HepG2 (cell line): Measurements from ENCODE around the gene ZNF500. TPM values are rescaled to one million over a fixed set of nuclear protein-coding genes. Genes with fewer than 3 reads are reported as not detected.

Experiments
- ATAC-seq: fragments of 200-7000 bp; cut with Tn5 transposase; 3 replicates; pipeline ENCODE4 v1.9.1; 2020; ENCODE audit warnings: mild to moderate bottlenecking, moderate library complexity
- BruUV-seq: library from RNA; stranded (reverse); fragments of 400-500 nt; replicated peaks from 2 replicates; lab custom pipeline; 2021; lab: Mats Ljungman, UMichigan
- CTCF ChIA-PET: fragments of 300-600 bp; formaldehyde crosslinking; extraction: SDS; loops from one replicate; lab custom pipeline; 2021; ENCODE audit warnings: low total read pairs, inconsistent platforms, low intra/inter-chr PET ratio; lab: Yijun Ruan, JAX
- POLR2A ChIA-PET: fragments of 350-600 bp; sonication (Branson Sonifier 250); formaldehyde crosslinking; loops from one replicate; lab custom pipeline; 2020; ENCODE audit warnings: antibody characterized with exemption, inconsistent platforms; lab: Yijun Ruan, JAX
- DNase-seq: peaks from one replicate; pipeline ENCODE4 v3.0.0-alpha.2; 2015; ENCODE audit warnings: low spot score
- FAIRE-seq: peaks from 3 replicates; lab custom pipeline; 2011; peaks lifted over from hg19 to GRCh38; lab: Jason Lieb, UNC
- H2AFZ ChIP-seq: one replicate; pipeline ENCODE4 v1.6.1; 2011; ENCODE audit warnings: low read length, inconsistent platforms
- H3K27ac ChIP-seq: fragments of 300-600 bp; 3 replicates; pipeline ENCODE4 v1.8.0; 2011; ENCODE audit warnings: mixed run types, mild to moderate bottlenecking, mixed read lengths, low read length, inconsistent platforms; ENCODE audit not compliant: insufficient read depth; ENCODE audit errors: extremely low read length
- H3K27me3 ChIP-seq, 2 experiments: fragments of 200-600 bp in 1 of 2; 2 replicates in 1 of 2; 3 replicates in 1 of 2; pipeline versions ENCODE4 v1.6.0 to v1.8.0; 2011; ENCODE audit warnings: low read length in 2 of 2, mild to moderate bottlenecking in 2 of 2, moderate library complexity in 2 of 2, inconsistent platforms in 1 of 2; ENCODE audit not compliant: insufficient read depth in 2 of 2, control insufficient read depth in 1 of 2
- H3K36me3 ChIP-seq, 2 experiments: fragments of 200-600 bp in 1 of 2; replicated peaks in 1 of 2; 2 replicates in 1 of 2; 3 replicates in 1 of 2; pipeline versions ENCODE4 v1.5.1 to v1.8.0; 2011; ENCODE audit warnings: low read length in 2 of 2, inconsistent platforms in 1 of 2; ENCODE audit not compliant: insufficient read depth in 2 of 2, control insufficient read depth in 1 of 2
- H3K4me1 ChIP-seq: 2 replicates; pipeline ENCODE4 v1.5.1; 2012; ENCODE audit warnings: low read length, inconsistent platforms; ENCODE audit not compliant: insufficient read depth
- H3K4me2 ChIP-seq: 2 replicates; pipeline ENCODE4 v1.6.0; 2011; ENCODE audit warnings: low read depth, low read length, inconsistent platforms
- H3K4me3 ChIP-seq, 3 experiments: fragments of 200-600 bp in 1 of 3; sonication (generic), shearing (Covaris generic) in 1 of 3; replicated peaks in 1 of 3; 2 replicates each; pipeline ENCODE4 v1.5.1; 2011 to 2016; ENCODE audit warnings: low read length in 3 of 3, inconsistent platforms in 2 of 3, low read depth in 2 of 3, mild to moderate bottlenecking in 2 of 3, control low read depth in 1 of 3, mixed read lengths in 1 of 3; ENCODE audit not compliant: insufficient read depth in 1 of 3
- H3K79me2 ChIP-seq: one replicate; pipeline ENCODE4 v1.6.1; 2011; ENCODE audit warnings: low read length, inconsistent platforms; ENCODE audit not compliant: insufficient read depth
- H3K9ac ChIP-seq: 2 replicates; pipeline ENCODE4 v1.6.0; 2011; ENCODE audit warnings: mild to moderate bottlenecking, low read depth, low read length, inconsistent platforms; ENCODE audit not compliant: insufficient read depth
- H3K9me3 ChIP-seq: 2 replicates; pipeline ENCODE4 v1.5.1; 2012; ENCODE audit warnings: mild to moderate bottlenecking, low read length
- H4K20me1 ChIP-seq: 2 replicates; pipeline ENCODE4 v1.6.0; 2011; ENCODE audit warnings: inconsistent platforms, mild to moderate bottlenecking, low read length, moderate library complexity; ENCODE audit not compliant: insufficient read depth
- AGO2 ChIP-seq: fragments of 200-400 bp; formaldehyde crosslinking; optimal IDR thresholded peaks from 2 replicates; pipeline ENCODE3; 2017; ENCODE audit warnings: mild to moderate bottlenecking, low read depth, low read length, moderate library complexity
- HMG20B ChIP-seq: conservative IDR thresholded peaks from 2 replicates; pipeline ENCODE4 v1.6.1; 2016; ENCODE audit warnings: missing genetic modification reagents, missing compliant biosample characterization
- PRMT3 ChIP-seq: sonication (generic); formaldehyde crosslinking; IDR thresholded peaks from 2 replicates; pipeline ENCODE4 v1.8.1; 2022; ENCODE audit warnings: low read depth, mild to moderate bottlenecking, moderate library complexity, missing genetic modification reagents, borderline replicate concordance
- RBFOX2 ChIP-seq: fragments of 200-400 bp; formaldehyde crosslinking; IDR thresholded peaks from 2 replicates; pipeline ENCODE4 v1.6.1; 2017; ENCODE audit warnings: low read depth, mild to moderate bottlenecking, low read length
- WIZ ChIP-seq: sonication (generic); formaldehyde crosslinking; IDR thresholded peaks from 2 replicates; pipeline ENCODE4 v1.5.1; 2020; ENCODE audit warnings: mild to moderate bottlenecking, missing genetic modification reagents
- WGBS: methylation state at CpG from one replicate; pipeline ENCODE4 v1.1.6; 2017; ENCODE audit warnings: low lambda C conversion rate; 5-methylcytosine and 5-hydroxymethylcytosine counted together
- in situ Hi-C: cut with HindIII; loops from 2 replicates; pipeline ENCODE4 v1.10.0; 2017; ENCODE audit warnings: low pct_unique_long_range_greater_than_20kb; ENCODE audit not compliant: extremely low pct_ligation_motif_present
- intact Hi-C: fragments of 100-400 bp; cut with micrococcal nuclease; formaldehyde crosslinking; loops from one replicate; pipeline ENCODE4 v1.10.0; 2022; ENCODE audit not compliant: unreplicated experiment
- polyA plus RNA-seq, 8 experiments: library from polyadenylated mRNA; depleted of rRNA in 3 of 8; stranded (reverse) in 7 of 8; unstranded in 1 of 8; fragments of >200 nt; fragmentation: Illumina TruSeq in 4 of 8; extraction: Trizol in 4 of 8; gene quantifications; 2 replicates each; pipeline versions ENCODE4 v1.2.1 to v1.2.3, GENCODE V29; 2011 to 2016; ENCODE audit warnings: low read depth in 4 of 8, missing spikeins in 1 of 8, mixed read lengths in 1 of 8; ENCODE audit not compliant: insufficient read depth in 1 of 8
- small RNA-seq, 3 experiments: library from RNA; depleted of rRNA; stranded (forward); fragments of <200 nt; gene quantifications; one replicate each; pipeline ENCODE3, GENCODE V24; 2012; ENCODE audit warnings: low read depth in 2 of 3, low replicate concordance in 1 of 3; ENCODE audit not compliant: insufficient read length in 3 of 3, insufficient read depth in 2 of 3
- total RNA-seq, 5 experiments: library from RNA; depleted of rRNA; stranded (reverse); fragments of >200 nt; fragmentation: Illumina TruSeq; extraction: Trizol; gene quantifications; 2 replicates each; pipeline ENCODE4 v1.2.3, GENCODE V29; 2016; ENCODE audit warnings: low read depth in 1 of 5

The ZNF500 gene
- total and polyA plus RNA-seq, 2 of the 13 experiments (the other 11 are each of a cell fraction or from before 2014, with no cell fraction given): 6.1 to 12.2 TPM

GRCh38 chr16:4699046-4699556, 67.9 kb downstream of the ZNF500 start (continued):
- no peak for TF ChIP-seq HMG20B (CRISPR knock-in tag)
- TF ChIP-seq PRMT3 (CRISPR knock-in tag): no peak

DNA sequence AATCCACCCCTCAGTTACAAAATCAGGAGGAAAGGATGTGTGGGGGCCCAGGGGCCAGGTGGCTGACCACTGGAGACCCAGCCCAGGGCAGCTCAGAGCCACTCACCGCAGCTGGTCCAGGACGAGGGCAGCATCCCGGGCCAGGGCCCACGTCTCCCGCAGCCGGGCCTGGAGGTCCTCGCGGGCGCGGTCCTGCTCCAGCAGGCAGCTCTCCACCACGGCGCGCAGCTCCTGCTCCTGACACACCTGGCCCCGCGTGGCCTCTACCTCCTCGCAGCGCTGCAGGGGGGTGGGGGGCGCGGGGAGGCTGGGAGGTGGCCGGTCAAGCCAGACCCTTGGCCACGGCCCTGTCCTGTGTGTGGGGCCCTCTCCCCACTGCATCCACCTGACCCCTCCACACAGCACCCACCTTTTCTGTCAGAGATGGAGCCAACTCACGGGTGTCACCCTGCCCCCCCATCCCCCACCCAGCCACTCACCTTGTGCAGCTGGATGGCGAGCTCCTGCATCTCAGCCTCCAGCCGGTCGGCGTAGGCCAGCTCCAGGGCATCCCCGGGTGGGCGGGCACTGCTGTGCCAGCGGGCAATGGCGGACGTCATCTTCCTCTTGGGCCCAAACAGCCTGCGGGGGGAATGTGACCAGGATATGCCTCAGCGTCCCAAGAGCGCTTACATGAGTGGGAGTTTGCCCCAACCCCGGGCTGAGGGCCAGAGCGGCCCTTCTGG, 68.5 kb downstream of the ZNF500 start:
- Histone ChIP-seq H3K4me3 (no peak overlapping the region), H3K27me3 (no peaks in the 10 kb centered on the region), H3K9ac (no peak overlapping the region), H3K4me2 (no peak overlapping the region), H3K36me3 (peaks cover 29 to 55% of the 10 kb centered on the region in 2 experiments)
- ChIA-PET POLR2A (interaction anchor here (1.4 kb wide), 1 partner anchor 70 kb away, joined by 3 read pairs; no protein-coding TSS in a partner anchor), CTCF (no interaction called here)
- FAIRE-seq (no peak), DNase-seq (no peak)
- TF ChIP-seq RBFOX2: peak; percentile 49; the same call in 1 of the 2 replicates
- peak; percentile 82 for TF ChIP-seq AGO2
- TF ChIP-seq WIZ (CRISPR knock-in tag): no peak
- TF ChIP-seq, all 625 proteins: peak for 2
- in situ Hi-C loops (no loop called here), intact Hi-C loops (no loop called here)
- BruUV-seq: no TSS peak
- peaks cover 42% of the 10 kb centered on the region for H3K4me1 ChIP-seq
- H3K9me3 ChIP-seq: no peaks in the 10 kb centered on the region
- ATAC-seq: no peak
- WGBS: 100% methylated on average over 2 of the region's 36 CpGs
- no peaks in the 10 kb centered on the region for H4K20me1 ChIP-seq
- H2AFZ ChIP-seq: no peak overlapping the region
- peaks cover 3% of the 10 kb centered on the region for H3K79me2 ChIP-seq
- no peak overlapping the region for H3K27ac ChIP-seq

Small RNA genes within 50 kb of the gene (small RNA-seq; reads per million reads assigned to genes)
- gene RF00017: 0 reads per million in 3 experiments

Other genes starting within 250 kb of the ZNF500 start
- gene CDIP1, start 228.4 kb downstream of the ZNF500 start, total RNA-seq (2016; rRNA removed; fragmentation: Illumina TruSeq; extraction: Trizol): 56.7 and 62.2 TPM in 2 replicates
- 31.2 and 39.1 TPM in 2 replicates for gene CDIP1, start 228.4 kb downstream of the ZNF500 start, polyA plus RNA-seq (2011; rRNA removed)
- not detected in 2 replicates for gene C16orf96, start 210.8 kb downstream of the ZNF500 start, total RNA-seq (2016; rRNA removed; fragmentation: Illumina TruSeq; extraction: Trizol)
- 0.03 TPM in 2 replicates for gene C16orf96, start 210.8 kb downstream of the ZNF500 start, polyA plus RNA-seq (2011; rRNA removed)
- gene UBALD1, start 152.3 kb downstream of the ZNF500 start, total RNA-seq (2016; rRNA removed; fragmentation: Illumina TruSeq; extraction: Trizol): 3.3 and 6.8 TPM in 2 replicates
- 12.3 and 16.6 TPM in 2 replicates for gene UBALD1, start 152.3 kb downstream of the ZNF500 start, polyA plus RNA-seq (2011; rRNA removed)
- gene MGRN1, start 142.3 kb downstream of the ZNF500 start, total RNA-seq (2016; rRNA removed; fragmentation: Illumina TruSeq; extraction: Trizol): 11.9 and 14.8 TPM in 2 replicates
- 11.6 and 12.6 TPM in 2 replicates for gene MGRN1, start 142.3 kb downstream of the ZNF500 start, polyA plus RNA-seq (2011; rRNA removed)
- gene NUDT16L1, start 73.6 kb downstream of the ZNF500 start, total RNA-seq (2016; rRNA removed; fragmentation: Illumina TruSeq; extraction: Trizol): 40.5 and 41.0 TPM in 2 replicates
- 28.0 and 28.9 TPM in 2 replicates for gene NUDT16L1, start 73.6 kb downstream of the ZNF500 start, polyA plus RNA-seq (2011; rRNA removed)
- 6.6 and 15.9 TPM in 2 replicates for gene ANKS3, start 32.9 kb downstream of the ZNF500 start, total RNA-seq (2016; rRNA removed; fragmentation: Illumina TruSeq; extraction: Trizol)
- gene ANKS3, start 32.9 kb downstream of the ZNF500 start, polyA plus RNA-seq (2011; rRNA removed): 11.4 and 14.4 TPM in 2 replicates
- gene DNAAF8, start 32.6 kb downstream of the ZNF500 start, total RNA-seq (2016; rRNA removed; fragmentation: Illumina TruSeq; extraction: Trizol): 0.38 and 0.44 TPM in 2 replicates
- 0.27 TPM in 1 of 2 replicates, not detected in the other for gene DNAAF8, start 32.6 kb downstream of the ZNF500 start, polyA plus RNA-seq (2011; rRNA removed)
- gene SEPTIN12, start 21.2 kb upstream of the ZNF500 start, total RNA-seq (2016; rRNA removed; fragmentation: Illumina TruSeq; extraction: Trizol): 0.22 TPM in 1 of 2 replicates, not detected in the other
- gene SEPTIN12, start 21.2 kb upstream of the ZNF500 start, polyA plus RNA-seq (2011; rRNA removed): 0.31 TPM in 1 of 2 replicates, not detected in the other
- not detected in 2 replicates for gene SMIM22, start 28.2 kb upstream of the ZNF500 start, total RNA-seq (2016; rRNA removed; fragmentation: Illumina TruSeq; extraction: Trizol)
- gene SMIM22, start 28.2 kb upstream of the ZNF500 start, polyA plus RNA-seq (2011; rRNA removed): not detected in 2 replicates
- 16.8 and 19.2 TPM in 2 replicates for gene ROGDI, start 35.5 kb upstream of the ZNF500 start, total RNA-seq (2016; rRNA removed; fragmentation: Illumina TruSeq; extraction: Trizol)
- gene ROGDI, start 35.5 kb upstream of the ZNF500 start, polyA plus RNA-seq (2011; rRNA removed): 42.1 and 55.9 TPM in 2 replicates
- 48.7 and 65.0 TPM in 2 replicates for gene GLYR1, start 80.1 kb upstream of the ZNF500 start, total RNA-seq (2016; rRNA removed; fragmentation: Illumina TruSeq; extraction: Trizol)
- gene GLYR1, start 80.1 kb upstream of the ZNF500 start, polyA plus RNA-seq (2011; rRNA removed): 28.3 and 35.0 TPM in 2 replicates
- gene UBN1, start 80.3 kb upstream of the ZNF500 start, total RNA-seq (2016; rRNA removed; fragmentation: Illumina TruSeq; extraction: Trizol): 19.4 and 23.5 TPM in 2 replicates
- gene UBN1, start 80.3 kb upstream of the ZNF500 start, polyA plus RNA-seq (2011; rRNA removed): 10.6 TPM in 2 replicates
- 4.4 and 6.6 TPM in 2 replicates for gene PPL, start 170.0 kb upstream of the ZNF500 start, total RNA-seq (2016; rRNA removed; fragmentation: Illumina TruSeq; extraction: Trizol)
- gene PPL, start 170.0 kb upstream of the ZNF500 start, polyA plus RNA-seq (2011; rRNA removed): 5.7 and 7.5 TPM in 2 replicates
- 0.36 and 0.42 TPM in 2 replicates for gene SEC14L5, start 191.2 kb upstream of the ZNF500 start, total RNA-seq (2016; rRNA removed; fragmentation: Illumina TruSeq; extraction: Trizol)
- gene SEC14L5, start 191.2 kb upstream of the ZNF500 start, polyA plus RNA-seq (2011; rRNA removed): 0.40 and 0.60 TPM in 2 replicates